NOMO-1 (cell line): Measurements from ENCODE around the gene C5AR1.
"Not testable (repeated sequence)": the region's sequence is repeated elsewhere in the genome, so short reads cannot be mapped to it uniquely, and the experiment has no call there.

Experiments
- DNase-seq, 2 experiments: peaks; one replicate each; lab custom pipeline; 2025; ENCODE audit not compliant: unreplicated experiment in 2 of 2; lab: John Stamatoyannopoulos, UW

Gene C5AR1

GRCh38 chr19:47283405-47284059 is 26.1 kb upstream of the C5AR1 start:
- DNase-seq: peak; percentile 23 to 25

DNA sequence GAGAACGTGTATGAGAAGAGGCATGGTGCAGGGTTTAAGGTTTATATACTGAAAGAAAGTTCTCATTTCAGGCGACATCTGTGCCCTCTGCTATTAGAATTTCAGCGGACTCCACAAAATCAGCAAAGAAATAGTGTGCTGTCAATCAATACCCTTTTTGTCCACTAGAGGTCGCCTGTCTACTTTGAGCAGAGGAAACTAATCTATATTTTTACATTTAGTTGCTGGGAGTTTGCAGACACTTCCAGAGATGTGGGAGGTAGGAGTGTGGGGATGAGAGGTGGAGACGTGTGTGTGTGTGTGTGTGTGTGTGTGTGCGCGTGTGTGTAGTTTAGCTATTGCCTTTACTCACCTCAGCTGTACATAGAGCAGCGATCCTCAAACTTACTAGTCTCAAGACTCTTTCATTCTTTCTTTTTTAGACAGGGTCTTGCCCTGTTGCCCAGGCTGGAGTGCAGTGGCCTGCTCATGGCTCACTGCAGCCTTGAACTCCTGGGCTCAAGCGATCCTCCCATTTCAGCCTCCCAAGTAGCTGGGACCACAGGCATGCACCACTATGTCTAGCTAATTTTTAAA is 25.2 kb upstream of the C5AR1 start:
- DNase-seq: peak; percentile 41 to 60

DNA sequence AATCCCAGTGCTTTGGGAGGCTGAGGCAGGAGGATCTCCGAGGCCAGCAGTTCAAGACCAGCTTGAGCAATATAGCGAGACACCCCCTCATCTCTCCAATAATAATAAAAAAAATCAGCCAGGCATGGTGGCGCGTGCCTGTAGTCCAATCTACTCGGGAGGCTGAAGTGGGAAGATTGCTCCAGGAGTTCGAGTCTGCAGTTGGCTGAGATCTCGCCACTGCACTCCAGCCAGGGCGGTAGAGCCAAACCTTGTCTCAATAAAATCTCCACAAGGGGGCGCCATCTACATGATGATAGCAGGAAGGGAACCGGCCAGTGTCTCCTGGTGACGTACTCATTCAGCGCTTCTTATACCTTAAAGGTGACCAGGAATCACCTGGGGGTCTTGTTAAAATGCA is 13.6 kb upstream of the C5AR1 start:
- DNase-seq: peak; percentile 32 to 77

DNA sequence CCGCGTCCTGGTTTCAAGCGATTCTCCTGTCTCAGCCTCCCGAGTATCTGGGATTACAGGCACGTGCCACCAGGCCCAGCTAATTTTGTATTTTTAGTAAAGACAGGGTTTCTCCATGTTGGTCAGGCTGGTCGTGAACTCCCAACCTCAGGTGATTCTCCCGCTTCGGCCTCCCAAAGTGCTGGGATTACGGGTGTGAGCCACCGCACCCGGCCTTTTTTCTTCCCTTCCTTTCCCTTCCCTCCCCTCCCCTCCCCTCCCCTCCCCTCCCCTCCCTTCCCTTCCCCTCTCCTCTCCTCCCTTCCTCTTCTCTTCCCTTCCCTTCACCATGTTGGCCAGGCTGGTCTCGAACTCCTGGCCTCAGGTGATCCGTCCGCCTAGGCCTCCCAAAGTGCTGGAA is 8.8 kb upstream of the C5AR1 start:
- not testable (repeated sequence) for DNase-seq

DNA sequence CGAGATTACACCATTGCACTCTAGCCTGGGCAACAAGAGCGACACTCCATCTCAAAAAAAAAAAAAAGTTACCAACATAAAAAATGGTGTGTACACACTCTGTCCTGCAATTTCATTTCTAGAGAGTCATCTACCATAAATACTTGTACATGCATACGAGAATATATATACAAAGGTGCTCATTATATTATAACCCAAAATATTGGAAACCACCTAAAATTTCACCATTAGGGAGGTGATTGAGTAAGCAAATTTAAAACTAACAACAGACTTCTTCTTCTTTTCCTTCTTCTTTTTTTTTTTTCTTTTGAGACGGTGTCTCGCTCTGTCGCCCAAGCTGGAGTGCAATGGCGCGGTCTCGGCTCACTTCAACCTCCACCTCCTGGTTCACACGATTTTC is 7.4 kb upstream of the C5AR1 start:
- peak in 1 of 2 experiments; percentile 26 for DNase-seq

- DNase-seq: no peak
Measured at GRCh38 chr19:47303966-47304365, 5.7 kb upstream of the C5AR1 start.

- peak; percentile 9 to 12 for DNase-seq
Measured at GRCh38 chr19:47305309-47305751, 4.3 kb upstream of the C5AR1 start.

DNA sequence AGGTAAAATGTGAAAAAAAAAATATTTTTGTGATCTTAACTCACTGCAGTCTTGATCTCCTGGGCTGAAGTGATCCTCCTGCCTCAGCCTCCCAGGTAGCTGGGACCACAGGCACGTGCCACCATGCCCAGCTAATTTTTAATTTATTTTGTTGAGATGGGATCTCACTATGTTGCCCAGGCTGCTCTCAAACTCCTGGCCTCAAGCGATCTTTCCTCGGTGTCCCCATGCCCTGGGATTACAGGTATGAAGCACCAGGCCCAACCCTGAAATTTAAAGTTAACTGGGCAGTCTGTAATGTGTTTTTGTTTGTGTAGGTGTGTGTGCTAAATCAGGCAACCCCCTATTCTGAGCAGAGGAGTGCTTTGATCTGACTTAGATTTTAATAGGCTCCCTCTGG is 3.4 kb upstream of the C5AR1 start:
- DNase-seq: no peak

DNA sequence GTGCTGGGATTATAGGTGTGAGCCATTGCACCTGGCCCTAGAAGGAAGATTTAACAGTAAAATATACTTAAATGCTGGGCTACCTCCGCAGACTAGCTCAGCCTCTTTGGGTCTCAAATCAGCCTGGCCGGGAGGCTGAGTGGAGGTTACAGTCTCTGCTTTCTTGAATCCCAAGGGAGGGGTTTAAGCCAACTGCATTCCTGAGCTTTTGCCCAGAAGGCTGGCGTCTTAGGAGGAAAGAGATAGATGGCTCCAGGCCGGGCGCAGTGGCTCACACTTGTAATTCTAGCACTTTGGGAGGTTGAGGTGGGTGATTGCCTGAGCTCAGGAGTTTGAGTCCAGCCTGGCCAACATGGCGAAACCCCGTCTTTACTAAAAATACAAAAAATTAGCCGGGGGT is 623 bp upstream of the C5AR1 start:
- no peak for DNase-seq

GRCh38 chr19:47310323-47310722 is 662 bp downstream of the C5AR1 start:
- DNase-seq: no peak

GRCh38 chr19:47310819-47311218 is 1.2 kb downstream of the C5AR1 start:
- DNase-seq: peak; percentile 77 to 87

DNA sequence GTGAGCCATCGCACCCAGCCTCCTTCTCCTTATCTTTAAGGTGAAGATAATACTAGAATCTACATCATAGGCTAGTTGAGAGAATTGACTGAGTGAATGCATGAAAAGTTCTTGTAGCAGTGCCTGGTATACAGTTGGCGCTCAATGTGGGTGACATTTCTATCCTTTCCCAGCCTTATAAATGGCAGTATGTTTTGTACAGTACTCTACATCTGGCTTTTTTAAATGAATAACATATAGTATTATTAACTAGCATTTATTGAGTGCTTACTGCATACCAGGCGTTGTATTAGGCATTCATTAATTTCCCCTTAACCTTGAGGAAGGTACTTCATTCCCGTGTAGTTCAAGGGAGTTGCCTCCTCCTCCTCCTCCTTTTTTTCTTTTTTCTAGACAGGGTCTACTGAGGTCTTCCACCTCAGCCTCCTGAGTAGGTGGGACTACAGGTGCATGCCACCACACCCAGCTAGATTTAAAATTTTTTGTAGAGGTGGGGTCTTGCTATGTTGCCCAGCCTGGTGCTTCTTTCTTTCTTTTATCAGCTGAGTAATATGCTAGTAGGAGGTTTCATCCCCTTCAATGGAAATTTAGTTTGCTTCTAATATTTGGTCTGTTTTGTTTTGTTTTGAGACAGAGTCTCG is 2.8 kb downstream of the C5AR1 start:
- DNase-seq: no peak

- no peak for DNase-seq
Measured at GRCh38 chr19:47313754-47314295, 4.2 kb downstream of the C5AR1 start.

DNA sequence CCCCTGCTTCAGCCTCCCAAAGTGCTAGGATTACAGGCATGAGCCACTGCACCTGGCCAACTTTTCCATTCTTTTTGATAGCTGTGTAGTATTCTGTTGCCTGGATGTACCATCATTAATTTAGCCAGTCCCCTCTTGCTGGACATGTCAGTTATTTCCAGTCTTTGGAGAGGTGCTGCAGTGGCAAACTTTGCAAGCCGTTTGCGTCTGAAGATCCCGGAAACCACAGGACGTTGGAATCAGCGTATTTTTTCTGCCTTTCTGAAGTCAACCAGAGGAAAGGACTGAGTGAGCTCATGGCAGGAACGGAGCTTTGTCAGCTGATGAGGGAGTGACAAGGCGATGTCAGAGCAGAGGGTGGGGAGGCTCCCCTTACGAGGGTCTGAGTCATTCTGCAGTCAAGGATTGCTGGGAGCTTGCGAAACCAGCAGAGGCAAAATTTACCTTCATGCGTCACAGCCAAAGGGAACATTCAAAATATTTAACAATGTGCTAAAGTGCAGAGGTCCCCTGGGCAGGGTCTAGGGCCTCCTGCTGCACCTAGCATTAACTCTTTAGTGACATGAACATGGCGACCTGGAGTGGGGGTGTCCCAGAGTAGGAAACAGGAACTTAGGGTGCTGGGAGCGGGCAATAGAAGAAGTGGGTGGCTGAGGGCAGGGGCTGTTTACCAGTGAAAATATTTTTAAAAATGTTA is 5.6 kb downstream of the C5AR1 start:
- DNase-seq: peak; percentile 90 to 98

DNA sequence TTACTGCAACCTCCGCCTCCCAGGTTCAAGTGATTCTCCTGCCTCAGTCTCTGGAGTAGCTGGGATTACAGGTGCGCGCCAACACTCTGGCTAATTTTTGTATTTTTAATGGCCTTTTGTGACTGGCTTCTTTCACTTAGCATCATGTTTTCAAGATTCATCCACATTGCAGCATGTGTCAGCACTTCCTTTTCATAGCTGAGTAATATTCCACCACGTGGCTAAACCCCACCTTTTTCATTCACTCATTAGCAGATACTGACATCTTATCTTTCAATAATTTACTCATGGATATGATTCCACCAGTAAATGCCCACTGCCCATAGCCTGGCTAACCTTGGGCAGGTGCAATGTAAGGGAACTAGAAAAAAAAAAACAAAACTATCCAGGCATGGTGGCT is 6.9 kb downstream of the C5AR1 start:
- DNase-seq: no peak

DNA sequence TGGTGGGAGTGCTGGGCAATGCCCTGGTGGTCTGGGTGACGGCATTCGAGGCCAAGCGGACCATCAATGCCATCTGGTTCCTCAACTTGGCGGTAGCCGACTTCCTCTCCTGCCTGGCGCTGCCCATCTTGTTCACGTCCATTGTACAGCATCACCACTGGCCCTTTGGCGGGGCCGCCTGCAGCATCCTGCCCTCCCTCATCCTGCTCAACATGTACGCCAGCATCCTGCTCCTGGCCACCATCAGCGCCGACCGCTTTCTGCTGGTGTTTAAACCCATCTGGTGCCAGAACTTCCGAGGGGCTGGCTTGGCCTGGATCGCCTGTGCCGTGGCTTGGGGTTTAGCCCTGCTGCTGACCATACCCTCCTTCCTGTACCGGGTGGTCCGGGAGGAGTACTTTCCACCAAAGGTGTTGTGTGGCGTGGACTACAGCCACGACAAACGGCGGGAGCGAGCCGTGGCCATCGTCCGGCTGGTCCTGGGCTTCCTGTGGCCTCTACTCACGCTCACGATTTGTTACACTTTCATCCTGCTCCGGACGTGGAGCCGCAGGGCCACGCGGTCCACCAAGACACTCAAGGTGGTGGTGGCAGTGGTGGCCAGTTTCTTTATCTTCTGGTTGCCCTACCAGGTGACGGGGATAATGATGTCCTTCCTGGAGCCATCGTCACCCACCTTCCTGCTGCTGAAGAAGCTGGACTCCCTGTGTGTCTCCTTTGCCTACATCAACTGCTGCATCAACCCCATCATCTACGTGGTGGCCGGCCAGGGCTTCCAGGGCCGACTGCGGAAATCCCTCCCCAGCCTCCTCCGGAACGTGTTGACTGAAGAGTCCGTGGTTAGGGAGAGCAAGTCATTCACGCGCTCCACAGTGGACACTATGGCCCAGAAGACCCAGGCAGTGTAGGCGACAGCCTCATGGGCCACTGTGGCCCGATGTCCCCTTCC is 10.5 kb downstream of the C5AR1 start:
- no peak for DNase-seq

- DNase-seq: no peak
Measured at GRCh38 chr19:47321630-47322029, 12.0 kb downstream of the C5AR1 start.

- peak; percentile 8 to 74 for DNase-seq
Measured at GRCh38 chr19:47322058-47322457, 12.4 kb downstream of the C5AR1 start.

DNA sequence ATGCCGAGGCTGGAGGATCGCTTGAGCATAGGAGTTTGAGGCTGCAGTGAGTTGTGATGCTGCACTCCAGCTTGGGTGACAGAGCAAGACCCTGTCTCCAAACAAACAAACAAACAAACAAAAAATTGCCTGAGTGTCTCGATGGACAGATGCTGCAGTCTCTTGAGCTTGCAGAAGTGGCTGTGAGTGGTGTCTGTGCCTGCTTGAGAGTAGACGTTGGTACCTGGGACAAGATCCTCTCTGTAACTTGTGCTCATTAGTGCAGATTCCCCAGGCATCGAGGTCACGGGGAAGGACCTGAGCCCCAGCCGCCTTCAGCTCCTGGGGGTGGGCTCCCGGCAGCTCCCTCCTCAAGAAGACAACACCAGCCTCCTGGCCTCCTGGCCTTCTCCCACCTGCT is 13.7 kb downstream of the C5AR1 start:
- DNase-seq: no peak

GRCh38 chr19:47323872-47324271 is 14.2 kb downstream of the C5AR1 start:
- no peak for DNase-seq
